SK-N-SH treated with all-trans-retinoic acid at 6 μM for 48 hours (cell line): Measurements from ENCODE around the gene LGR5.

Experiments used
- ATAC-seq: fragments of 200-7000 bp; cut with Tn5 transposase; 3 replicates; pipeline ENCODE4 v1.9.1; 2020; ENCODE audit warnings: mild to moderate bottlenecking, moderate library complexity
- ARNTL ChIP-seq: fragments of 450-650 bp; formaldehyde crosslinking; IDR thresholded peaks from 2 replicates; pipeline ENCODE4 v1.5.0; 2020; ENCODE audit warnings: low read depth, mild to moderate bottlenecking, moderate library complexity, borderline replicate concordance
- BACH2 ChIP-seq: fragments of 250-450 bp; sonication (Bioruptor Pico); IDR thresholded peaks from 2 replicates; pipeline ENCODE4 v1.9.0; 2021; ENCODE audit warnings: mild to moderate bottlenecking, borderline replicate concordance
- CREB5 ChIP-seq: fragments of 250-450 bp; sonication (Bioruptor Pico); IDR thresholded peaks from 2 replicates; pipeline ENCODE4 v1.5.1; 2020; ENCODE audit warnings: low read depth, mild to moderate bottlenecking, moderate library complexity
- CSDC2 ChIP-seq: fragments of 250-450 bp; sonication (Bioruptor Pico); IDR thresholded peaks from 2 replicates; pipeline ENCODE4 v1.5.0; 2020; ENCODE audit warnings: mild to moderate bottlenecking, moderate library complexity
- CSRNP3 ChIP-seq: fragments of 250-450 bp; sonication (Bioruptor Pico); IDR thresholded peaks from 2 replicates; pipeline ENCODE4 v1.5.1; 2021; ENCODE audit warnings: mild to moderate bottlenecking, moderate library complexity
- ESRRG ChIP-seq: fragments of 250-450 bp; sonication (Bioruptor Pico); IDR thresholded peaks from 2 replicates; pipeline ENCODE4 v1.6.1; 2021; ENCODE audit warnings: mild to moderate bottlenecking
- GLIS3 ChIP-seq: fragments of 250-450 bp; sonication (Bioruptor Pico); IDR thresholded peaks from 2 replicates; pipeline ENCODE4 v1.5.0; 2020; ENCODE audit warnings: mild to moderate bottlenecking, moderate library complexity
- ISL1 ChIP-seq: fragments of 250-450 bp; sonication (Bioruptor Pico); IDR thresholded peaks from 2 replicates; pipeline ENCODE4 v2.1.2; 2022; ENCODE audit warnings: mild to moderate bottlenecking, moderate library complexity
- OSR1 ChIP-seq: fragments of 250-450 bp; sonication (Bioruptor Pico); IDR thresholded peaks from 2 replicates; pipeline ENCODE4 v1.8.0; 2022; ENCODE audit warnings: moderate library complexity, mild to moderate bottlenecking, inconsistent platforms
- PATZ1 ChIP-seq: fragments of 250-450 bp; sonication (Bioruptor Pico); IDR thresholded peaks from 2 replicates; pipeline ENCODE4 v1.8.0; 2020; ENCODE audit warnings: mild to moderate bottlenecking, moderate library complexity, borderline replicate concordance
- POU6F1 ChIP-seq: fragments of 250-450 bp; sonication (Bioruptor Pico); IDR thresholded peaks from 2 replicates; pipeline ENCODE4 v1.8.0; 2021; ENCODE audit warnings: low read depth, mild to moderate bottlenecking, moderate library complexity, borderline replicate concordance
- PPARA ChIP-seq: fragments of 250-450 bp; sonication (Bioruptor Pico); IDR thresholded peaks from 2 replicates; pipeline ENCODE4 v1.5.0; 2020; ENCODE audit warnings: mild to moderate bottlenecking, borderline replicate concordance
- RARB ChIP-seq: fragments of 250-450 bp; sonication (Bioruptor Pico); IDR thresholded peaks from 2 replicates; pipeline ENCODE4 v1.8.0; 2021; ENCODE audit warnings: mild to moderate bottlenecking, moderate library complexity
- SNAI2 ChIP-seq: fragments of 250-450 bp; sonication (Bioruptor Pico); IDR thresholded peaks from 2 replicates; pipeline ENCODE4 v1.5.0; 2020; ENCODE audit warnings: mild to moderate bottlenecking, moderate library complexity
- TCF4 ChIP-seq: fragments of 250-450 bp; sonication (Bioruptor Pico); IDR thresholded peaks from 2 replicates; pipeline ENCODE4 v1.8.0; 2021; ENCODE audit warnings: mild to moderate bottlenecking, moderate library complexity, borderline replicate concordance
- TOX ChIP-seq: fragments of 250-450 bp; sonication (Bioruptor Pico); IDR thresholded peaks from 2 replicates; pipeline ENCODE4 v1.8.0; 2021; ENCODE audit warnings: mild to moderate bottlenecking, moderate library complexity, borderline replicate concordance
- TSHZ2 ChIP-seq: fragments of 250-450 bp; sonication (Bioruptor Pico); IDR thresholded peaks from 2 replicates; pipeline ENCODE4 v1.5.0; 2020; ENCODE audit warnings: mild to moderate bottlenecking, moderate library complexity
- ZC3H10 ChIP-seq: fragments of 250-450 bp; sonication (Bioruptor Pico); IDR thresholded peaks from 2 replicates; pipeline ENCODE4 v1.5.1; 2021; ENCODE audit warnings: mild to moderate bottlenecking, moderate library complexity
- ZFP3 ChIP-seq: fragments of 250-450 bp; sonication (Bioruptor Pico); IDR thresholded peaks from 2 replicates; pipeline ENCODE4 v1.5.0; 2020; ENCODE audit warnings: mild to moderate bottlenecking, moderate library complexity
- ZFP30 ChIP-seq: fragments of 450-650 bp; formaldehyde crosslinking; IDR thresholded peaks from 2 replicates; pipeline ENCODE4 v1.5.0; 2022; ENCODE audit warnings: mild to moderate bottlenecking, moderate library complexity
- ZNF565 ChIP-seq: fragments of 450-650 bp; formaldehyde crosslinking; conservative IDR thresholded peaks from 2 replicates; pipeline ENCODE4 v1.5.0; 2020; ENCODE audit warnings: low read depth, mild to moderate bottlenecking, moderate library complexity
- ZNF70 ChIP-seq: fragments of 450-650 bp; formaldehyde crosslinking; IDR thresholded peaks from 2 replicates; pipeline ENCODE4 v1.5.0; 2020; ENCODE audit warnings: mild to moderate bottlenecking, moderate library complexity
- ZNF8 ChIP-seq: fragments of 450-650 bp; formaldehyde crosslinking; IDR thresholded peaks from 2 replicates; pipeline ENCODE4 v1.5.0; 2020; ENCODE audit warnings: mild to moderate bottlenecking, moderate library complexity

The LGR5 gene

GRCh38 chr12:71476513-71476912 lies 36.9 kb downstream of the LGR5 start (continued):
- TF ChIP-seq ZNF565 (CRISPR knock-in tag), result no peak

- no peak for ATAC-seq
- TF ChIP-seq ZNF565 (CRISPR knock-in tag) (no peak), GLIS3 (CRISPR knock-in tag) (no peak), TCF4 (CRISPR knock-in tag) (no peak), ZC3H10 (no peak), OSR1 (CRISPR knock-in tag) (no peak), POU6F1 (CRISPR knock-in tag) (no peak), CSRNP3 (CRISPR knock-in tag) (no peak), TOX (no peak), ZFP30 (CRISPR knock-in tag) (no peak), ARNTL (CRISPR knock-in tag) (no peak), CREB5 (CRISPR knock-in tag) (no peak), TSHZ2 (CRISPR knock-in tag) (no peak), ZNF8 (CRISPR knock-in tag) (no peak), ESRRG (CRISPR knock-in tag) (no peak), PPARA (CRISPR knock-in tag) (no peak), ZNF70 (CRISPR knock-in tag) (no peak), ISL1 (CRISPR knock-in tag) (no peak), RARB (CRISPR knock-in tag) (no peak), ZFP3 (CRISPR knock-in tag) (no peak), BACH2 (CRISPR knock-in tag) (no peak)
- TF ChIP-seq, all 23 proteins: peak for 0
Measured at GRCh38 chr12:71477609-71478008, 38.0 kb downstream of the LGR5 start.

- TF ChIP-seq ESRRG (CRISPR knock-in tag), result no peak
- no peak for TF ChIP-seq CSDC2 (CRISPR knock-in tag)
- no peak for TF ChIP-seq ZFP30 (CRISPR knock-in tag)
- no peak for TF ChIP-seq ZNF565 (CRISPR knock-in tag)
- no peak for TF ChIP-seq TOX
- no peak for TF ChIP-seq SNAI2 (CRISPR knock-in tag)
- no peak for TF ChIP-seq RARB (CRISPR knock-in tag)
- TF ChIP-seq ZNF70 (CRISPR knock-in tag), result no peak
- TF ChIP-seq PATZ1 (CRISPR knock-in tag), result no peak
- no peak for ATAC-seq
Measured at GRCh38 chr12:71478270-71478669, 38.7 kb downstream of the LGR5 start.
